ENCODE measurements around the gene ZNF550.
"Not testable (repeated sequence)": the region's sequence is repeated elsewhere in the genome, so short reads cannot be mapped to it uniquely, and the experiment has no call there.

DNA sequence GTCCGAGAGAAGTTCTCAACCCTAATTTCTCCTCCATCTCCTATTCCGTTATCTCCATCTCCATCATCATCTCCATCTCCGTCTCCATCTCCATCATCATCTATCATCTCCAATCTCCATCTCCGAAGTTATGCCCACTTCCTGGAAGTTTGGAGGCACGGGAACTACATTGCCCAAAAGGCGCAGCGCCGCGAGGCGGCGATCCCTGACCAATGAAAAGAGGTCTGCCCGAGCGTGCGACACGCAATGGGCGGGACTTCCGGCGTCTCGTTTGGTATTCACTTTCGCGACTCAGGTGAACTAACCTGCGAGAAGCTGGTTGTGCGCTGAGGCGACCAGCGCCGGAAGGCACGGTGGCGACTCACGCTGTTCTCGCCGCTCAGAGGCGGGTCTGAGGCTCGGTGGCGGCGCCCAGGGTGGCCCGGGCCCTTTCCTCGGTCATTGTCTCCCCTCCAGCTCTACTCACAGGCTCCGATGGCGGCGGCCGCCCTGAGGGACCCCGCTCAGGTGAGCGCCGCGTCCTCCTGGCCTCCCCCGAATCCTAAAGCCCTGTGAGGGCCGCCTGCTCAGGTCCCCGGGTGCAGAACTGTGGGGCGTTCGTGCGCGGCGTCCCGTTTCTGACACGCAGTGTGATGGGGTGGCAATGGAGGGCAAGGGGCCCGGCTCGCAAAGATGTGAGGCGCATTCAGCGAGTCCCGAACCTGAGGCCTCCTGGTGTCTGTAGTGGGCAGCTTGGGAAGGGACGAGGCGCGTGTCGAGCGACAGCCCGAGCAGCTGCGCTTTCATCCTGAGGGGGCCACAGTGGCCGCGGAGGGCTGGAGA, 72.0 kb downstream of the ZNF550 start, which contains the start of gene ZNF419:
- TF ChIP-seq POLR2AphosphoS5 (IDR thresholded peaks at IDR 0.05; ENCODE audit: low read depth, low read length) = peak; percentile 61
- TF ChIP-seq, protein P1, sequence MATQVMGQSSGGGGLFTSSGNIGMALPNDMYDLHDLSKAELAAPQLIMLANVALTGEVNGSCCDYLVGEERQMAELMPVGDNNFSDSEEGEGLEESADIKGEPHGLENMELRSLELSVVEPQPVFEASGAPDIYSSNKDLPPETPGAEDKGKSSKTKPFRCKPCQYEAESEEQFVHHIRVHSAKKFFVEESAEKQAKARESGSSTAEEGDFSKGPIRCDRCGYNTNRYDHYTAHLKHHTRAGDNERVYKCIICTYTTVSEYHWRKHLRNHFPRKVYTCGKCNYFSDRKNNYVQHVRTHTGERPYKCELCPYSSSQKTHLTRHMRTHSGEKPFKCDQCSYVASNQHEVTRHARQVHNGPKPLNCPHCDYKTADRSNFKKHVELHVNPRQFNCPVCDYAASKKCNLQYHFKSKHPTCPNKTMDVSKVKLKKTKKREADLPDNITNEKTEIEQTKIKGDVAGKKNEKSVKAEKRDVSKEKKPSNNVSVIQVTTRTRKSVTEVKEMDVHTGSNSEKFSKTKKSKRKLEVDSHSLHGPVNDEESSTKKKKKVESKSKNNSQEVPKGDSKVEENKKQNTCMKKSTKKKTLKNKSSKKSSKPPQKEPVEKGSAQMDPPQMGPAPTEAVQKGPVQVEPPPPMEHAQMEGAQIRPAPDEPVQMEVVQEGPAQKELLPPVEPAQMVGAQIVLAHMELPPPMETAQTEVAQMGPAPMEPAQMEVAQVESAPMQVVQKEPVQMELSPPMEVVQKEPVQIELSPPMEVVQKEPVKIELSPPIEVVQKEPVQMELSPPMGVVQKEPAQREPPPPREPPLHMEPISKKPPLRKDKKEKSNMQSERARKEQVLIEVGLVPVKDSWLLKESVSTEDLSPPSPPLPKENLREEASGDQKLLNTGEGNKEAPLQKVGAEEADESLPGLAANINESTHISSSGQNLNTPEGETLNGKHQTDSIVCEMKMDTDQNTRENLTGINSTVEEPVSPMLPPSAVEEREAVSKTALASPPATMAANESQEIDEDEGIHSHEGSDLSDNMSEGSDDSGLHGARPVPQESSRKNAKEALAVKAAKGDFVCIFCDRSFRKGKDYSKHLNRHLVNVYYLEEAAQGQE (IDR thresholded peaks at IDR 0.05; ENCODE audit: insufficient read depth in 1 of 2, low read depth in 2 of 2, low read length in 2 of 2) = not testable (repeated sequence)

All from PFSK-1 (cell line).